OCI-LY1 (cell line): ENCODE results near the gene TOM1L2.

Experiments used
- H2AFZ ChIP-seq: fragments of 200-600 bp; sonication (generic), shearing (Covaris generic); 2 replicates; pipeline ENCODE4 v1.6.0; 2014; ENCODE audit warnings: antibody characterized with exemption, mild to moderate bottlenecking, low read length
- H3F3A ChIP-seq: fragments of 200-600 bp; sonication (generic), shearing (Covaris generic); 2 replicates; pipeline ENCODE4 v1.6.0; 2014; ENCODE audit warnings: mild to moderate bottlenecking, antibody characterized with exemption, low read length, moderate library complexity; ENCODE audit not compliant: insufficient read depth
- H3K27ac ChIP-seq: fragments of 200-600 bp; sonication (generic); 2 replicates; pipeline ENCODE4 v1.5.1; 2014; ENCODE audit warnings: low read length, mixed run types, mild to moderate bottlenecking, low read depth; ENCODE audit not compliant: poor library complexity, severe bottlenecking
- H3K27me3 ChIP-seq: fragments of 200-600 bp; sonication (generic); 2 replicates; pipeline ENCODE4 v1.6.0; 2014; ENCODE audit warnings: antibody characterized with exemption, mild to moderate bottlenecking, low read length, moderate library complexity; ENCODE audit not compliant: insufficient read depth
- H3K36me3 ChIP-seq: fragments of 200-600 bp; sonication (generic); 2 replicates; pipeline ENCODE4 v1.6.1; 2014; ENCODE audit warnings: mild to moderate bottlenecking, antibody characterized with exemption, low read length, moderate library complexity, mixed read lengths; ENCODE audit not compliant: insufficient read depth
- H3K4me1 ChIP-seq: fragments of 200-600 bp; sonication (generic); 2 replicates; pipeline ENCODE4 v1.5.1; 2014; ENCODE audit warnings: mild to moderate bottlenecking, low read length, moderate library complexity; ENCODE audit not compliant: insufficient read depth, severe bottlenecking
- H3K4me2 ChIP-seq: fragments of 200-600 bp; sonication (generic), shearing (Covaris generic); 2 replicates; pipeline ENCODE4 v1.6.1; 2014; ENCODE audit warnings: low read length
- H3K4me3 ChIP-seq: fragments of 200-600 bp; sonication (generic); 2 replicates; pipeline ENCODE4 v1.5.1; 2014; ENCODE audit warnings: low read length, low read depth, mild to moderate bottlenecking, mixed read lengths; ENCODE audit not compliant: poor library complexity, severe bottlenecking
- H3K79me2 ChIP-seq: fragments of 200-600 bp; shearing (Covaris generic); 2 replicates; pipeline ENCODE4 v1.6.1; 2016; ENCODE audit warnings: mixed run types, low read length, mixed read lengths; ENCODE audit not compliant: insufficient read depth
- H3K9ac ChIP-seq: fragments of 200-600 bp; sonication (generic), shearing (Covaris generic); 2 replicates; pipeline ENCODE4 v1.6.1; 2014; ENCODE audit warnings: mild to moderate bottlenecking, low read length, mixed read lengths
- H3K9me2 ChIP-seq: fragments of 200-600 bp; sonication (generic), shearing (Covaris generic); 2 replicates; pipeline ENCODE4 v1.6.1; 2014; ENCODE audit warnings: low read depth, mild to moderate bottlenecking, low read length, mixed read lengths
- H3K9me3 ChIP-seq: fragments of 200-600 bp; shearing (Covaris generic); 2 replicates; pipeline ENCODE4 v1.6.1; 2014; ENCODE audit warnings: low read length, mixed read lengths
- H4K20me1 ChIP-seq: fragments of 200-600 bp; sonication (generic), shearing (Covaris generic); 2 replicates; pipeline ENCODE4 v1.6.0; 2016; ENCODE audit warnings: mild to moderate bottlenecking, low read length; ENCODE audit not compliant: insufficient read depth
- CTCF ChIP-seq: fragments of 200-600 bp; sonication (generic), shearing (Covaris generic); IDR thresholded peaks from 2 replicates; pipeline ENCODE4 v1.5.1; 2017; ENCODE audit warnings: mild to moderate bottlenecking, antibody characterized with exemption, low read length, moderate library complexity, mixed read lengths
- EZH2 ChIP-seq: fragments of 200-600 bp; sonication (generic), shearing (Covaris generic); IDR thresholded peaks from 2 replicates; pipeline ENCODE4 v1.8.0; 2017; ENCODE audit warnings: borderline replicate concordance, mixed run types, mild to moderate bottlenecking, antibody characterized with exemption, low read length, moderate library complexity, mixed read lengths

TOM1L2 gene

GRCh38 chr17:17987187-17987896 is 15.1 kb upstream of the TOM1L2 start:
- H3K9ac ChIP-seq = no peak overlapping the region
- H3K4me2 ChIP-seq = no peak overlapping the region
- H3K27me3 ChIP-seq = peaks cover 5% of the 10 kb centered on the region; the same call in 1 of the 2 replicates
- no peaks in the 10 kb centered on the region for H3K9me2 ChIP-seq
- no peaks in the 10 kb centered on the region for H4K20me1 ChIP-seq
- H2AFZ ChIP-seq = no peak overlapping the region
- H3F3A ChIP-seq = no peaks in the 10 kb centered on the region
- no peaks in the 10 kb centered on the region for H3K79me2 ChIP-seq
- H3K9me3 ChIP-seq = no peaks in the 10 kb centered on the region
- no peaks in the 10 kb centered on the region for H3K36me3 ChIP-seq
- H3K4me1 ChIP-seq = no peaks in the 10 kb centered on the region
- H3K4me3 ChIP-seq = no peak overlapping the region
- TF ChIP-seq EZH2 (no peak), CTCF (no peak)
- no peak overlapping the region for H3K27ac ChIP-seq

GRCh38 chr17:17985555-17985954 is 13.4 kb upstream of the TOM1L2 start:
- Histone ChIP-seq H3K27me3 (peaks cover 5% of the 10 kb centered on the region; the same call in 1 of the 2 replicates), H2AFZ (no peak overlapping the region), H3K9me3 (no peaks in the 10 kb centered on the region), H3K4me1 (no peaks in the 10 kb centered on the region), H3K9me2 (no peaks in the 10 kb centered on the region), H3K79me2 (no peaks in the 10 kb centered on the region), H4K20me1 (no peaks in the 10 kb centered on the region), H3K36me3 (no peaks in the 10 kb centered on the region), H3K27ac (no peak overlapping the region), H3K4me2 (no peak overlapping the region), H3K9ac (no peak overlapping the region), H3F3A (no peaks in the 10 kb centered on the region), H3K4me3 (no peak overlapping the region)
- TF ChIP-seq CTCF (peak; percentile 47), EZH2 (no peak)

- Histone ChIP-seq H2AFZ (no peak overlapping the region), H3K4me2 (no peak overlapping the region), H3K4me1 (no peaks in the 10 kb centered on the region), H3K27ac (no peak overlapping the region), H3K36me3 (no peaks in the 10 kb centered on the region), H3K9me2 (no peaks in the 10 kb centered on the region), H3K27me3 (peaks cover 5% of the 10 kb centered on the region; the same call in 1 of the 2 replicates), H3K9ac (no peak overlapping the region), H3K4me3 (no peak overlapping the region), H3F3A (no peaks in the 10 kb centered on the region), H3K79me2 (no peaks in the 10 kb centered on the region), H4K20me1 (no peaks in the 10 kb centered on the region), H3K9me3 (no peaks in the 10 kb centered on the region)
- TF ChIP-seq EZH2 (no peak), CTCF (no peak)
These were observed 13.0 kb upstream of the TOM1L2 start for GRCh38 chr17:17985153-17985552.
